NCI-H1436 (cell line): ENCODE results near the gene ODAD3.

Experiments
- DNase-seq: peaks from one replicate; lab custom pipeline; 2025; lab: John Stamatoyannopoulos, UW

The ODAD3 gene

DNA sequence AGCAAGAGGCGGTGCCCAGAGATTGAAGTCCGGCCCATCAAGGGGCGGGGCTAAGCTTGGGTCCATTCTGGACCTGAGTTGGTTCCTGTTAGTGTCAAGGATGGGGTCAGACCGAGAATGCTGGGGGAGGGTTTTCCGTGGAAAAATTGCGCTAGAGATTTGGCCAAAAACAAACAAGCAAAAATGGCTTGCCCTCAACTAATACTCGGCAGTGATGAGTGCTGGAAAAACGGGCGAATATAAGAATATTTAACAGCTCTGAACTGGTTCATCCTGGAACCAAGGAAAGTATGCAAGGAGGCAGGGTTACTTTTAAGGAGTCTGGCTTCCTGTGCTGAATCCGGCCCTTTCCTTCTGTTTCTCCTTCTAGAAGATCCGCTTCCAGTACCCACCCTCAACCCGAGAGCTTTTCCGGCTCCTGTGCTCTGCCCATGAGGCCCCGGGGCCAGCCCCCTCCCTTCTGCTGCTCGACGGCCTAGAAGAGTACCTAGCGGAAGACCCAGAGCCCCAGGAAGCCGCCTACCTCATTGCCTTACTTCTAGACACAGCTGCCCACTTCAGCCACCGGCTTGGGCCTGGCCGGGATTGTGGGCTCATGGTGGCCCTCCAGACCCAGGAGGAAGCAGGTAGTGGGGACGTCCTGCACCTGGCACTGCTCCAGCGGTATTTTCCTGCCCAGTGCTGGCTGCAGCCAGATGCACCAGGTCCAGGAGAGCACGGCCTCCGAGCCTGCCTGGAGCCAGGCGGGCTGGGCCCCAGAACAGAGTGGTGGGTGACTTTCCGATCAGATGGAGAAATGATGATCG, 59.6 kb downstream of the ODAD3 start:
- DNase-seq = peak; percentile 17

DNA sequence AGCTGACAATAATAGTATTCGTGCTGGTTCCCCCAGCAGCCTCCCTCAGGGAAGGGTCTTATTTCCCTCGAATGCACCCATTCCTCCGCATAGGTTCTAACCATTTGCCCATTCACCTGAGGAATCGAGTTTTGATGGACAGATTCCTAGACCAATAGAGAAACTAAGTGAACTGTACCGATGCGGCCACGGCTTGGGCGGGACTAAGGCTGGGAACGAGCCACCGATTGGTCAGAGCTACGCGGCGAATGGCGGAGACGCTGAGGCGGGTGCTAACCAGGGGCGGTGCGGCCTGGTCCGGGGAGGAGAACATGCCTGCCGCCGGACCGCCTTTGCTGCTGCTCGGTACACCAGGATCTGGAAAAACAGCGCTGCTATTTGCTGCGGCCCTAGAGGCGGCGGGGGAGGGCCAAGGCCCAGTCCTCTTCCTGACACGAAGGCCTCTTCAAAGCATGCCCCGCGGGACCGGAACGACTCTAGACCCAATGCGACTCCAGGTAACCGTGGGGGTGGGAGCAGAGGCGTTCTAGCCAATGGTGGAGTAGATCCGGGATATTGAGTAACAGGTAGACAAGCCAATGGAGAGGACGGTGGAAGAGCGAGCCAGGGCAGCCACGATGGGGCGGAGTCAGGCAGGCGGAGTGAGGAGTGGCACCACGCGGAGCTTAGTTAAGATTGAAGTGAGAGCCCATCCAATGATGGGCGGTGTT, 60.3 kb downstream of the ODAD3 start, which contains the start of gene SWSAP1:
TSS of gene SWSAP1 (plus strand) at position 234 of the 710 bp plus-strand sequence. CDS start at position 249, 15 bp downstream.
- peak; percentile 99 for DNase-seq

DNA sequence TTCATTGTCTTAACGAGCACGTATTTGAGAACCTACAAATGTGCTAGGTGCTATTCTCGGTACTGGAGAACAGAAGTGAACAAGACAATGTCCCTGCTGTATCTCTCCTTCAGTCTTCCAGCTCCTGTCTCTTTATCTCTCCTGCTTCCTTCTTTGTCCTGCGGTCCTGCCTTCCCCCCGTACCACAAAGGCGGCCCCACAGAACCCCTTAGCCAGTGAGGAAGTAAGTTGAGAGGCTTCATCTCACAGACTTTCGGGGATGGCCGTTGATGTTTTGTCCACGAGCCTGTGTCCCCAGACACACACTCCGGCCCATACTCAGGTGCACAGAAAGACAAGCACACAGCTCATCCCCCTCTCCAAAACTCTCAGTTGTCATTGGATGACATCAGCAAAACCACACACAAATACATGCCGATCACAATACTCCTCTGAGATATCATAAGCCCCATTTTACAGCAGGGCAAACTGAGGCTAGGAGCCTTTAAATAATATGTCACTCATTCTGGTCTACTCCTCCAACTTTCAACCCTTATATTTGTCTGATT, 61.0 kb downstream of the ODAD3 start:
- no peak for DNase-seq

DNA sequence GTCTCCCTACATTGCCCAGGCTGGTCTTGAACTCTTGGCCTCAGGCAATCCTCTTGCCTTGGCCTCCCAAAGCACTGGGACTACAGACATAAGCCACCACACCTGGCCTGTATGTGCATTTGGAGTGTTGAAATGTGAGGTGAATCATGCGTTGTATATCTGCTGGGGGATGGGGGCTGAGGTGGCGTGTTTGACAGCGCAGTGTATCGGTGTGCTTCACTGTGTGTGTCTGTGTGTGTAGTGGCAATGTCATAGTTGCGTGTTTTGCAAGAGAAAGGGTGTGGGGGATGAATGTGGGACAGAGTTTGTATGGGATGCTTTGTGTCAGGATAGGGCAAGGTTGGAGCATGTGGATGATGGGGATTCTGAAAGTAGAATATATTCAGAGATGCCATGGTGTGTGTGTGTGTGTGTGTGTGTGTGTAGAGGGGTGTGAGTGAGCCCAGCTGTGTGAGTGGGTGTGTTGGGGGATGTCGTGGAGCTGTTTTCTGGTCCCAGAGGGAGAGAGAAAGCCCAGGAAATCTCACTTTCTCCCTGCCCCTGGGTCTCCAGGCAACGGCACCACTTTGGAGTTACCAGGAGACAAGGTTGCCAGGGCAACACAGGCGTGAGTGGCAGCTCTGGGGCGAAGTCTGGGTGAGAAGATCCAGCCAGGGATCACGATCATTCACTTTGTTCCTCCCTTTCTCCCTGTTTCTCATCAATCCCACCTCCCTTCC, 61.6 kb downstream of the ODAD3 start:
- DNase-seq = peak; percentile 87

DNA sequence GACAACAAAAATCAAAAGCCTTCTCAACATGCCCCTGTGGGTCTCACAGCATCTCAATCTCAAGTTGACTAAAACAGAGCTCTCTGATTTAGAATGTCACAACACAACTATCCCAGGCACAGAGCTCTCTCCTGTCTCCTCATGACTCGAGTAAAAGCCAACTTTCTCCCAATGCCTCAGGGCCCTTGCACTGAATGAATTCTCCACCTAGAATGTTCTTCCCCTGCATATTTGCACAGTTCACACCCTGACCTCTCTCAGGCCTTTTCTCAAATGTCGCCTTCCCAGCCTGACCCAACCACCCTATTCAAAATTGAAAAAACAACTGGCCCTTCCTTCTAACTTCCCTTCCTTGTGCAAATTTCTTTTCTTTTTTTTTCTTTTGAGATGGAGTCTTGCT, 64.2 kb downstream of the ODAD3 start:
- no peak for DNase-seq
